NT2/D1 (cell line): Measurements from ENCODE around the gene PFDN4.

Experiments used
- SUZ12 ChIP-seq: IDR thresholded peaks from 2 replicates; pipeline ENCODE4 v1.6.1; 2011; ENCODE audit not compliant: insufficient read length, insufficient read depth; ENCODE audit errors: extremely low read depth
- YY1 ChIP-seq: IDR thresholded peaks from 2 replicates; pipeline ENCODE4 v1.6.1; 2011; ENCODE audit not compliant: insufficient read length, insufficient read depth
- ZNF274 ChIP-seq: IDR thresholded peaks from 2 replicates; pipeline ENCODE4 v1.6.1; 2011; ENCODE audit warnings: mild to moderate bottlenecking, low read depth, low read length

- TF ChIP-seq YY1: no peak
- no peak for TF ChIP-seq SUZ12
- no peak for TF ChIP-seq ZNF274
These were observed 55.3 kb downstream of the PFDN4 start for GRCh38 chr20:54263116-54263690.
